ENCODE measurements around the gene IDH2.

DNA sequence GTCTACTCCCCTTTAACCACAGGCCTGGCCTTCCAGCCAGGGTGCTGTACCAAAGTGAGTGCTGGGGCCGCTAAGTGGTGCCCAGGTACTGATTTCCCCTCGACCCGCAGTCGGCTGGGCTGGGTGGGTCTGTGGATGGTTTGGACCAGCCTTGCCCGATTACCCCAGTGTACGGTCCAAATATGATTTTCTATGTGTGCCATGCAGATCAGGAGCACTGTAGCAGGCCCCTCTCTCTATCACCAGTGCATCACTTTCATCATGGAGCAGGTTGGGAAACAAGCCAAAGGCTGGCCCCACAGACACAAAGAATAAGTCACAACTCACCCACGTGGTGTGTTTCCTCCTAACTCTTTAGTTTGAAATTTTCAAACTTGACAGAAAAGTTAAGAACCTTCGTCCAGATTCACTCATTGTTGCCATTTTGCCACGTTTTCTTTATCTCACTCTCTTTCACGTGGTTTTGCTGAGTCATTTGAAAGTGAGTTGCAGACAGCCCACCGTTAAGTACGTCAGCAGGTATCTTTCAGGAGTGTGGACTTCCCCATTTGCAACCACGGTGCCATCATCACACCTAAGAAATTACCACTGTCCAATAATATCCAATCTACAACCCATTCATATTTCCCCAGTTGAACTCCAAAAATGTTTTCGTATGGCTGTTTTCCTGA lies 64.2 kb downstream of the IDH2 start:
- TF ChIP-seq, protein P1, sequence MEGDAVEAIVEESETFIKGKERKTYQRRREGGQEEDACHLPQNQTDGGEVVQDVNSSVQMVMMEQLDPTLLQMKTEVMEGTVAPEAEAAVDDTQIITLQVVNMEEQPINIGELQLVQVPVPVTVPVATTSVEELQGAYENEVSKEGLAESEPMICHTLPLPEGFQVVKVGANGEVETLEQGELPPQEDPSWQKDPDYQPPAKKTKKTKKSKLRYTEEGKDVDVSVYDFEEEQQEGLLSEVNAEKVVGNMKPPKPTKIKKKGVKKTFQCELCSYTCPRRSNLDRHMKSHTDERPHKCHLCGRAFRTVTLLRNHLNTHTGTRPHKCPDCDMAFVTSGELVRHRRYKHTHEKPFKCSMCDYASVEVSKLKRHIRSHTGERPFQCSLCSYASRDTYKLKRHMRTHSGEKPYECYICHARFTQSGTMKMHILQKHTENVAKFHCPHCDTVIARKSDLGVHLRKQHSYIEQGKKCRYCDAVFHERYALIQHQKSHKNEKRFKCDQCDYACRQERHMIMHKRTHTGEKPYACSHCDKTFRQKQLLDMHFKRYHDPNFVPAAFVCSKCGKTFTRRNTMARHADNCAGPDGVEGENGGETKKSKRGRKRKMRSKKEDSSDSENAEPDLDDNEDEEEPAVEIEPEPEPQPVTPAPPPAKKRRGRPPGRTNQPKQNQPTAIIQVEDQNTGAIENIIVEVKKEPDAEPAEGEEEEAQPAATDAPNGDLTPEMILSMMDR (conservative IDR thresholded peaks at IDR 0.05), result no peak
- no peak for TF ChIP-seq ZFX (IDR thresholded peaks at IDR 0.05)
